GM19452 (cell line): ENCODE measurements around the gene FBXO31.
"Not testable (repeated sequence)": the region's sequence is repeated elsewhere in the genome, so short reads cannot be mapped to it uniquely, and the experiment has no call there.

Source experiments
- ATAC-seq: cut with Tn5 transposase; IDR thresholded peaks from one replicate; pipeline ENCODE4 v1.9.1; 2021; ENCODE audit not compliant: unreplicated experiment

FBXO31 gene

GRCh38 chr16:87344931-87345631 is 38.5 kb downstream of the FBXO31 start:
- ATAC-seq: no peak

- ATAC-seq: no peak
Measured at GRCh38 chr16:87344165-87344930, 39.2 kb downstream of the FBXO31 start.

GRCh38 chr16:87343753-87344050 is 39.9 kb downstream of the FBXO31 start:
- ATAC-seq: no peak

GRCh38 chr16:87342978-87343752 is 40.4 kb downstream of the FBXO31 start:
- ATAC-seq: no peak

GRCh38 chr16:87342504-87342903 is 41.1 kb downstream of the FBXO31 start:
- no peak for ATAC-seq

- ATAC-seq: no peak
Measured at GRCh38 chr16:87340198-87340597, 43.4 kb downstream of the FBXO31 start.

GRCh38 chr16:87339724-87340105 is 43.9 kb downstream of the FBXO31 start:
- ATAC-seq: not testable (repeated sequence)

GRCh38 chr16:87339086-87339723 is 44.4 kb downstream of the FBXO31 start:
- ATAC-seq: no peak

GRCh38 chr16:87338155-87338765 is 45.3 kb downstream of the FBXO31 start:
- ATAC-seq: no peak

GRCh38 chr16:87337262-87337771 is 46.3 kb downstream of the FBXO31 start:
- ATAC-seq: no peak

GRCh38 chr16:87336434-87337240 is 46.9 kb downstream of the FBXO31 start:
- no peak for ATAC-seq

GRCh38 chr16:87335625-87336433 is 47.7 kb downstream of the FBXO31 start:
- no peak for ATAC-seq

GRCh38 chr16:87334651-87335624 is 48.6 kb downstream of the FBXO31 start:
- no peak for ATAC-seq

GRCh38 chr16:87333581-87334331 is 49.8 kb downstream of the FBXO31 start:
- ATAC-seq: no peak

GRCh38 chr16:87333101-87333500 is 50.5 kb downstream of the FBXO31 start:
- no peak for ATAC-seq

GRCh38 chr16:87332150-87332549 is 51.4 kb downstream of the FBXO31 start:
- no peak for ATAC-seq

- ATAC-seq: no peak
Measured at GRCh38 chr16:87331241-87331801, 52.3 kb downstream of the FBXO31 start.
